ENCODE results near the gene CD44.

- TF ChIP-seq, protein P1, sequence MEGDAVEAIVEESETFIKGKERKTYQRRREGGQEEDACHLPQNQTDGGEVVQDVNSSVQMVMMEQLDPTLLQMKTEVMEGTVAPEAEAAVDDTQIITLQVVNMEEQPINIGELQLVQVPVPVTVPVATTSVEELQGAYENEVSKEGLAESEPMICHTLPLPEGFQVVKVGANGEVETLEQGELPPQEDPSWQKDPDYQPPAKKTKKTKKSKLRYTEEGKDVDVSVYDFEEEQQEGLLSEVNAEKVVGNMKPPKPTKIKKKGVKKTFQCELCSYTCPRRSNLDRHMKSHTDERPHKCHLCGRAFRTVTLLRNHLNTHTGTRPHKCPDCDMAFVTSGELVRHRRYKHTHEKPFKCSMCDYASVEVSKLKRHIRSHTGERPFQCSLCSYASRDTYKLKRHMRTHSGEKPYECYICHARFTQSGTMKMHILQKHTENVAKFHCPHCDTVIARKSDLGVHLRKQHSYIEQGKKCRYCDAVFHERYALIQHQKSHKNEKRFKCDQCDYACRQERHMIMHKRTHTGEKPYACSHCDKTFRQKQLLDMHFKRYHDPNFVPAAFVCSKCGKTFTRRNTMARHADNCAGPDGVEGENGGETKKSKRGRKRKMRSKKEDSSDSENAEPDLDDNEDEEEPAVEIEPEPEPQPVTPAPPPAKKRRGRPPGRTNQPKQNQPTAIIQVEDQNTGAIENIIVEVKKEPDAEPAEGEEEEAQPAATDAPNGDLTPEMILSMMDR (IDR thresholded peaks at IDR 0.05; ENCODE audit: low read depth, low read length, missing input control), result no peak
- TF ChIP-seq TAF1 (conservative IDR thresholded peaks at IDR 0.05), result no peak
Observed at GRCh38 chr11:35105319-35106079, 33.5 kb upstream of the CD44 start.
